ENCODE results near the gene CD2BP2.
"Not testable (repeated sequence)": the region's sequence is repeated elsewhere in the genome, so short reads cannot be mapped to it uniquely, and the experiment has no call there.

CD2BP2 gene

GRCh38 chr16:30358990-30359870 is 4.1 kb upstream of the CD2BP2 start:
- DNase-seq = no peak

- no peak for DNase-seq
Measured at GRCh38 chr16:30358577-30358936, 3.4 kb upstream of the CD2BP2 start.

- DNase-seq = no peak
Measured at GRCh38 chr16:30357715-30358576, 2.8 kb upstream of the CD2BP2 start.

- no peak for DNase-seq
Measured at GRCh38 chr16:30357085-30357714, 2.1 kb upstream of the CD2BP2 start.

DNA sequence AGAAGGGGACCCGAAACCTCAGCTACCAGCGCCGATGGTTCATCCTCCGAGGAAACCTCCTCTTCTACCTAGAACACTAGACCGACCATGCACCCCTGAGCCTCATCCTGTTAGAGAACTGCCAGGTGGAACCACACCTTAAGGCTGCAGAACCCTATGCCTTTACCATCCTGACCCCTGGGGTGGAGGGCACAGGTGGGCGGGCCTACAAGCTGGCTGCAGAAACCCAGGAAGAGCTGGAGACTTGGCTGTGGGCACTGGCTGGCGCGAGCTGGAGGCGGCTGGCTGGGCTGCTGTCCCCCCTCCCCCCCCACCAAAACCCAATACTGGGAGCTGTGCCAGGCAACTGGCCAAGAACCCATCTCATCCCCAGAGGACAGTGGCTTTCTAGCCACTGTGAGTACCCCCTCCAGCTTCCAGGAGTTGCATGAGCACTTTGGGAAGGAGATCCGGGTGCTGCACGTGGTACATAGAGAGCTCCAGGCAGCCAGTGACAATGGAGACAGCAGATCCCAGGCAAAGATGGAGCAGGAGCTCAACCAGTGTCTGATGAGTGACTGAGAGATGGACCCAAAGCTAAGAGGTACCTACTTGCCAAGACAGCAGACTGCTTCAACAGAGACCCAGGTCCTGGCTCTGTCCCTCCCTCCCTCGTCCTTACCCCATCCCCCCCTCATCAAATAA is 1.4 kb upstream of the CD2BP2 start:
- DNase-seq = no peak

DNA sequence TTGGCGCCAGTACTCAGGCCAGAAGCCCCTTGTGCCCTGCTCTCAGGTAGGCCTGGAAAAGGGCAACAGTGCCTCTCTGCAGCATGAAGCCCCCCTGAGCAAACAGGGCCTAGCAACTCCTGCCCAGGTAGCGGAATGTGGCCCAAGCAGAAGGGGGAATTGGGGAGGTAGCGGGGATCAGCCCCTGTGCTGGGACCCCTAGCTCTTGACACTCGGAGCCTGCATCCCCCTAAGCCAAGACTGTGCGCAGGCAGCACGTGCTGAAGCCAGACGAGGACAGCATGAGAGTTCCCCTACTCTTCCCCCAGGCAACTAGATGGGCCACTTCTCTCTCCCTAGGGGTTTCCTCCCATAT is 823 bp upstream of the CD2BP2 start:
- DNase-seq = no peak

DNA sequence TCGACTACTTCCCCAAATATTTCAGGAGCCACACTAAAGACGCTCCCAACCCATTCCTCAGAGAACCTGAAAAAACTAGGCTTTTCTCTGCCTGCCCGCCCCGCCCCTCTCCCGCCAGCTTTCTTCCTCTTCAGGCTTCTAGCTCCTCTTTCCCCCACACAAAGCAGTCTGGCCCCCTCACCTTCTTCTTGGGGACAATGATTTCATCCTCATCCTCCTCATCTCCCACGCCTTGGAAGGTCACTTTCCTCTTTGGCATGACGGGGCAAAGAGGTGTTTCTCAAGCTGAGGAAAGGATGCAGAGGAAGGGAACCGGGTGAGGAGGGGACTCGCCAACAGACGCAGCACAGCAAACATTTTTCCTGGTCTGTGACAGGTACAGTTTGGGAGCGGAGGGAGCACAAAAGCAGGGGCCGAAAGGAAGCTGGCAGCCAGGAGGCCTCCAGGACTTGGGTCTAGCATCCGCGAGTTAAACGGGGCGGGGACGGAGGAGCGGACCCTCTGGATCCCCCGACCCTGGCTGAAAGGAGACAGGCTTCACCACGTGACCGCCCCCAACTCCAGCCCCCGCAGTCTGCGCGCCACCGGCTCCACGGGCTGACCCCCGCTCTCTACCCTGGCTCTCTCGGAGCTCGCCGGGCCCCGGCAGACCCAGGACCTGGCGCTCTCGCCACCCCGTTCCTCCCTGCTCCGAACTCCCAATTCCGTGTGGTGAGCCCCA is 525 bp downstream of the CD2BP2 start:
- DNase-seq = no peak

- DNase-seq = no peak
Measured at GRCh38 chr16:30353438-30354129, 1.5 kb downstream of the CD2BP2 start.

- no peak for DNase-seq
Measured at GRCh38 chr16:30352488-30353401, 2.4 kb downstream of the CD2BP2 start.

DNA sequence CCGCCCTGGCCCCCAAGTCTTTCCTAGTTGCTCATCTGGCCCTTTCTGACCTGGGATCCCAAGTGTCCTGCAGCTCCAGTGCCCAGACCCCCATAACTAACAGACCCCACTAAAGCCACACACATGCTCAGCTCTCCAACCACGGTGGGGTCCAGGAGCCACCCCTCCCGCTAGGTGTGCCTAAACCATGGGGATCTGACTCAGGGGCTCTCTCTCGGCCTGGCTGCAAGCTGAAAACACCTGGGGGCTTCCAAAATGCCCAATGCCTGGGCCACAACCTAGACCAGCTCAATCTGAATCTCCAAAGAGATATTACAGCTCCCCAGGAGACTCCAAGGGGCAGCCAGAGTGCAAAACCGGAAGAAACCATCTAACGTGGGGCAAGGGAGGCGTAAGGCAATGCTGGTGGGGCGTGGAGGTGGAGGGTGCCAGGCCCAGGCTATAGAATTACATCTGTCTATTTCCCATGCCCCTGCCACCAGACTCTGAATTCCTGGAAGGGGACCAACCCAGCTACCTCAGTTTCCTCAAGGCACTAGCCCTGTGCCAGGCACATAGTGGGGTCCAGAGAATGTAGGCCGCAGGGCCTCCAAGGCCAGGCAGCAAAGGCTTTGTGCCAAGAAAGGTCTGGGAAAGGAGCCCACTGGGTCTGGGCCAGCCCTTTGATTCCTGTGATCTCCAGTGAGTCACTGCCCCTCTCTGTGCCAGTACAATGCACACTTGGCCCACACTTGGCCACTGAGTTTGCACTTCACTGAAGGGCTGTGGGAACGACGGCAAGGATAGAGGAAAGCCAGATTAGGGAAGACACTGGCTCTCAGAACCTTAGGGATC is 3.3 kb downstream of the CD2BP2 start:
- no peak for DNase-seq

GRCh38 chr16:30351001-30351441 is 4.1 kb downstream of the CD2BP2 start:
- no peak for DNase-seq

DNA sequence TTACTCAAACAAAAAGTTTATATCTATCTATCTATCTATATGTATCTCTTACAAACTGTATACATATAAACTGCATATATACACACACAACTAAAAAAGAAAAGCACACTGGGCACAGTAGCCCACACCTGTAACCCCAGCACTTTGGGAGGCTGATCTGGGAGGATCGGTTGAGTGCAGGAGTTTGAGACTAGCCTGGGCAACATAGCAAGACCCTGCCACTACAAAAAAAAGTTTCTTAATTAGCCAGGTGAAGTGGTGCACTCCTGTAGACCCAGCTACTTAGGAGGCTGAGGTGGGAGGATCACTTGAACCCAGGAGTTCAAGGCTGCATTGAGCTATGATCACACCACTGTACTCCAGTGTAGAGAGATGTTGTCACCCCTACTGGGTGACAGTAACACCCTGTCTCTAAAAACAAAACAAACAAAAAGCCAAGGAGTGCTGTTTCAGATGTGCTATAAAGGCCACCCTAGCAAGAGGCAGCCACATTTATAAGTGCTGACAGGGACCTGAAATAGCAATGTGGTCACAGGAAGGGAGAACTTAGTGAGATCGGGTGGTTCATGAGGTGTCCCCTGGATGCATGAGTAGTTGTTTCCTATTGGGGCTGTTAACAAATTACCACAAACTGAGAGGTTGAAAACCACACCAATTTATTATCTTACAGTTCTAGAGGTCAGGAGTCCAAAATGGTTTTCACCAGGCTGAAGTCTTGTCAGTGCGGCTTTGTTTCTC is 4.8 kb downstream of the CD2BP2 start:
- DNase-seq = no peak

- no peak for DNase-seq
Measured at GRCh38 chr16:30349675-30350074, 5.4 kb downstream of the CD2BP2 start.

GRCh38 chr16:30348929-30349328 is 6.2 kb downstream of the CD2BP2 start:
- no peak for DNase-seq

- no peak for DNase-seq
Measured at GRCh38 chr16:30348113-30348512, 7.0 kb downstream of the CD2BP2 start.

DNA sequence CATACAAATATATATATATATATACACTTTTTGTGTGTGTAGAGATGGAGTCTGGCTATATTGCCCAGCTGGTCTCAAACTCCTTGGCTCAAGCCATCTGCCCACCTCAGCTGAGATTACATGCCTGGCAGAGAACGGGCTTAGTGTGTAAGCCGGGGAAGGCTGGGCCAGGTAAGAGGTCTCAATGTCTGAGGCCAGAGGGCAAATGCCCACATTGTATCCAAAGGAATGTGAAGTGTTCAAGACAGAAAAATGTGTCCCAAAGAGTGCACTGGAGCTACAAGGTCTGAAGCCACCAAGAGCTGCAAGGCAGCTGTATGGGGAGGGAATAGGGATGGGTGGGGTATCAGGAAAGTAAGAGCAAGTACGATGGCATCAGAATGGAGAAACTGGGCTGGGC is 8.8 kb downstream of the CD2BP2 start:
- no peak for DNase-seq

GRCh38 chr16:30343491-30343820 is 11.7 kb downstream of the CD2BP2 start:
- DNase-seq = not testable (repeated sequence)

- no peak for DNase-seq
Measured at GRCh38 chr16:30342751-30343490, 12.2 kb downstream of the CD2BP2 start.
